ENCODE data around the gene LOC128125822.

The LOC128125822 gene

DNA sequence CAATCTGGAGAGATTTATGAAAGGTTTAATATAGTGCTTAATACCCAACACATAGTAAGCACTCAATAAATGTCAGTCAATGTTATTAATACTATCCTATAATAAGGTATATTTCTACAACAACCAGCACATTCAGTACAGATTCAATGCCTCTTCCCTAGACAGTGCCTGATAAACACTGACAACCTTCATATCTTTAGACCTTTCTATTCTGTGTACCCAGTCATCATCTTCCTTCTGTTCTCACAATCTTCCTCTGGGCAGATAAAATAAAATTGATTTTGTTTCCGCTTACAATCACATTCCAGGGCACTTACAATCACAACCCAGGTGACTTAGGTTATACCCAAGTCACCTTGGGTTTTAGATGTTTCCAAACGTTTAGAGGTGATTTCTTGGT, 11.0 kb upstream of the LOC128125822 start:
- Histone ChIP-seq H3K27me3 (ENCODE audit: control insufficient read depth, insufficient read depth, low read length) (no peaks in the 10 kb centered on the region), H3K36me3 (ENCODE audit: control insufficient read depth, insufficient read depth, low read length) (no peaks in the 10 kb centered on the region), H3K4me2 (ENCODE audit: low read length) (no peak overlapping the region), H3K27ac (no peak overlapping the region), H3K9me3 (ENCODE audit: control insufficient read depth, low read length) (no peaks in the 10 kb centered on the region), H3K9ac (no peak overlapping the region), H2AFZ (no peak overlapping the region), H3K4me3 (ENCODE audit: low read depth, low read length) (no peak overlapping the region), H3K4me1 (no peaks in the 10 kb centered on the region), H3K79me2 (no peaks in the 10 kb centered on the region)
- TF ChIP-seq, protein P1, sequence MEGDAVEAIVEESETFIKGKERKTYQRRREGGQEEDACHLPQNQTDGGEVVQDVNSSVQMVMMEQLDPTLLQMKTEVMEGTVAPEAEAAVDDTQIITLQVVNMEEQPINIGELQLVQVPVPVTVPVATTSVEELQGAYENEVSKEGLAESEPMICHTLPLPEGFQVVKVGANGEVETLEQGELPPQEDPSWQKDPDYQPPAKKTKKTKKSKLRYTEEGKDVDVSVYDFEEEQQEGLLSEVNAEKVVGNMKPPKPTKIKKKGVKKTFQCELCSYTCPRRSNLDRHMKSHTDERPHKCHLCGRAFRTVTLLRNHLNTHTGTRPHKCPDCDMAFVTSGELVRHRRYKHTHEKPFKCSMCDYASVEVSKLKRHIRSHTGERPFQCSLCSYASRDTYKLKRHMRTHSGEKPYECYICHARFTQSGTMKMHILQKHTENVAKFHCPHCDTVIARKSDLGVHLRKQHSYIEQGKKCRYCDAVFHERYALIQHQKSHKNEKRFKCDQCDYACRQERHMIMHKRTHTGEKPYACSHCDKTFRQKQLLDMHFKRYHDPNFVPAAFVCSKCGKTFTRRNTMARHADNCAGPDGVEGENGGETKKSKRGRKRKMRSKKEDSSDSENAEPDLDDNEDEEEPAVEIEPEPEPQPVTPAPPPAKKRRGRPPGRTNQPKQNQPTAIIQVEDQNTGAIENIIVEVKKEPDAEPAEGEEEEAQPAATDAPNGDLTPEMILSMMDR (IDR thresholded peaks at IDR 0.05): no peak

DNA sequence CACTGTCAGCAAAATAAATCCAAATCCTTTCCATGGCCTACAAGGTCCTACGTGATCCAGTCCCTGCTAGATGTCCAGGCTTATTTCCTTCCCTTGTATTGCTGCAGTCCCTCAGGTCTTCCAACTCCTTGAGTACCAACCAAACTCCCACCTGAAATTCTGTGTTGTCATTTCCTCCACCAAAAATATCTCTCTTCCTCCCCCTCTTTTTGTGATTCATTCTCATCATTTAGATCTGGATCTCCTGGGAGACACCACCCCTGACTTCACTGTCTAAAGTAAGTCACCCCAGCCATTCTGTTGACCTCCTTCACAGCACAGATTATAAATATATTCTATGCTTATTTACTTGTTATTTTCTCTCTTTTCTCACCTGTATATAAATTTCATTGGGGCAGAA, 9.0 kb upstream of the LOC128125822 start:
- Histone ChIP-seq H3K4me3 (ENCODE audit: low read depth, low read length) (no peak overlapping the region), H3K4me1 (no peaks in the 10 kb centered on the region), H3K79me2 (no peaks in the 10 kb centered on the region), H3K27ac (no peak overlapping the region), H3K9ac (no peak overlapping the region), H3K27me3 (ENCODE audit: control insufficient read depth, insufficient read depth, low read length) (no peaks in the 10 kb centered on the region), H3K4me2 (ENCODE audit: low read length) (no peak overlapping the region), H3K9me3 (ENCODE audit: control insufficient read depth, low read length) (peaks cover 3% of the 10 kb centered on the region), H3K36me3 (ENCODE audit: control insufficient read depth, insufficient read depth, low read length) (no peaks in the 10 kb centered on the region), H2AFZ (no peak overlapping the region)
- TF ChIP-seq, protein P1 (IDR thresholded peaks at IDR 0.05): no peak

DNA sequence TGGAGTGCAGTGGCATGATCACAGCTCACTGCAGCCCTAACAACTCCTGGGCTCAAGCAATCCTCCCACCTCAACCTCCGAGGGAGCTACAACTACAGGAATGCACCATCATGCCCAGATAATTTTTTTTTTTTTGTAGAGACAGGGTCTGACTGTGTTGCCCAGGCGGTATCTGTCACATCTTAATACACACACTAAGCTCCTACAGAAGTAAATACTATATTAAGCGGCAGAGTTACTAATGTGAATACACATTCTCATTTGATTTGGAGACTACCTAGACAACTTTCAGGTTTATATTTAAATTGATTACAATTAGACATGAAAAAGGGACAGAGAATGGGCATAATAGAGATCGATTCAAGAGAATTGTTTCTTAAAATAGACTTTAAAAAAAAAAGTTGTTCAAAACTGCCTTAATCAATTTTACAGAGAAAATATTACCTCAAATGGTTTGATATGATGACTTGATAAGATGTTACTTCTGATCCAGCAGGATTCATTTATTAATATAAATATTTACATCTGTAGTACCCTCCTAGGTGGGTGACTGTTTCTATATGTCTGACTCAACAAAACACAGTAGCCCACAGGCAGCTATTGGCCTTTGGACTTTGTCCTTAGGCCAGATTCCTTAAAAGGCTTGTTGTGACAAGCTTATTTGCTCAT, 7.1 kb upstream of the LOC128125822 start:
- no peak overlapping the region for H3K4me2 ChIP-seq (ENCODE audit: low read length)
- H3K9ac ChIP-seq: no peak overlapping the region
- peaks cover 3% of the 10 kb centered on the region for H3K9me3 ChIP-seq (ENCODE audit: control insufficient read depth, low read length)
- H3K4me1 ChIP-seq: no peaks in the 10 kb centered on the region
- no peaks in the 10 kb centered on the region for H3K79me2 ChIP-seq
- no peaks in the 10 kb centered on the region for H3K36me3 ChIP-seq (ENCODE audit: control insufficient read depth, insufficient read depth, low read length)
- no peak overlapping the region for H2AFZ ChIP-seq
- H3K4me3 ChIP-seq (ENCODE audit: low read depth, low read length): no peak overlapping the region
- H3K27ac ChIP-seq: no peak overlapping the region
- H3K27me3 ChIP-seq (ENCODE audit: control insufficient read depth, insufficient read depth, low read length): no peaks in the 10 kb centered on the region
- TF ChIP-seq, protein P1 (IDR thresholded peaks at IDR 0.05): no peak

DNA sequence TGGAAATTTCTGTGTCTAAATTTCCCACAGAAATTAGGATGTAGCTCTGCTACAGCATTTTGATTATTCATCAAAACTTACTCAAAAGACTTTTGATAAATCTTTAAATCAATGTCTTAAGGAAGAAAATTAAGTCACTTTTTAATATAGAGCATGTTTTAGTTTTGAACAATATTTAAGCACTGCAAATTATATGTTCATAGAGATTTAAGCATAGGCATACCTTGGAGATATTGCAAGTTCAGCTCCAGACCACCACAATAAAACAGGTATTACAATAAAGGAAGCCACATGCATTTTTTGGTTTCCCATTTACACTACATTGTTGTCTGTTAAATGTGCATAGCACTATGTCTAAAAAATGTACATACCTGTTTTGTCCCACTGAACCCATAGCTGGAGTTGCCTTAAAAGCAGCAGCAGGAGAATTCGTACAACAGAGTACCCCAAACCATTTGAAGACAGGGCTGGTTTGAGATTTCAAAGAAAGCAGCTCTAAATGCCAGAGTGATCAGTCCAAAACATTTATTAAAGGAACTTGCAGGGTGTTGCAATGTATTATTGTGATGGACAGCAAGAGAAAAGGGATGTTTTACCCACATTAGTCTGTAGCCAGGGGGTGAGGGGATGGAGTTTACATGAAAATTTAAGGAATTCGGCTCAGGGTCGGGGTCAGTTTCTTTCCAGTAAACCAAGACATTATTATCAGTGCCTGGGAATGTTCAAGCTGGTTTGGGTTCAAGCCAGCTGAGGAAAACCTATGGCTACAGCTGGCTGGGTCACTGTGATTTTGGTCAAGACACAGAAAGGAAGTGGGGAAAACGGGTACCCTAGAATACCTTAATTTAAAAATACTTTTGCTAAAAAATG, 6.3 kb upstream of the LOC128125822 start:
- H3K4me2 ChIP-seq (ENCODE audit: low read length): no peak overlapping the region
- no peaks in the 10 kb centered on the region for H3K79me2 ChIP-seq
- H3K27me3 ChIP-seq (ENCODE audit: control insufficient read depth, insufficient read depth, low read length): no peaks in the 10 kb centered on the region
- no peaks in the 10 kb centered on the region for H3K4me1 ChIP-seq
- H3K9me3 ChIP-seq (ENCODE audit: control insufficient read depth, low read length): peaks cover 3% of the 10 kb centered on the region
- TF ChIP-seq, protein P1 (IDR thresholded peaks at IDR 0.05): no peak
- no peak overlapping the region for H3K27ac ChIP-seq
- no peak overlapping the region for H3K4me3 ChIP-seq (ENCODE audit: low read depth, low read length)
- no peak overlapping the region for H3K9ac ChIP-seq
- no peaks in the 10 kb centered on the region for H3K36me3 ChIP-seq (ENCODE audit: control insufficient read depth, insufficient read depth, low read length)
- no peak overlapping the region for H2AFZ ChIP-seq
